SK-N-SH (cell line): Measurements from ENCODE around the gene MME. TPM values are rescaled to one million over a fixed set of nuclear protein-coding genes. Genes with fewer than 3 reads are reported as not detected.

Experiments used
- CTCF ChIA-PET: fragments of 300-600, 350-600 bp; formaldehyde crosslinking; extraction: SDS; loops from one replicate; lab custom pipeline; 2021; lab: Yijun Ruan, JAX
- POLR2A ChIA-PET: fragments of 350-600 bp; sonication (Branson Sonifier 250); formaldehyde crosslinking; extraction: SDS; loops from one replicate; lab custom pipeline; 2020; ENCODE audit warnings: antibody characterized with exemption, inconsistent platforms; lab: Yijun Ruan, JAX
- DNase-seq: peaks from one replicate; pipeline ENCODE4 v3.0.0; 2012
- H2AFZ ChIP-seq: fragments of 200-600 bp; sonication (generic); 2 replicates; pipeline ENCODE4 v1.8.1; 2016; ENCODE audit warnings: antibody characterized with exemption, mild to moderate bottlenecking, low read depth
- H3F3A ChIP-seq: fragments of 200-600 bp; sonication (generic); replicated peaks from 2 replicates; pipeline ENCODE3; 2016; ENCODE audit warnings: antibody characterized with exemption, mild to moderate bottlenecking; ENCODE audit not compliant: insufficient read depth
- H3K27ac ChIP-seq, 2 experiments: fragments of 200-500 bp in 1 of 2; fragments of 200-600 bp in 1 of 2; sonication (Bioruptor generic) in 1 of 2; sonication (generic), shearing (Covaris generic) in 1 of 2; 2 replicates each; pipeline versions ENCODE4 v1.5.1 to v1.6.1; 2014 to 2016; ENCODE audit warnings: low read depth in 2 of 2, inconsistent platforms in 1 of 2, low read length in 1 of 2, mild to moderate bottlenecking in 1 of 2, mixed read lengths in 1 of 2
- H3K27me3 ChIP-seq: fragments of 200-600 bp; sonication (generic), shearing (Covaris generic); 2 replicates; pipeline ENCODE4 v1.6.1; 2016; ENCODE audit warnings: mixed run types; ENCODE audit not compliant: insufficient read depth
- H3K36me3 ChIP-seq, 2 experiments: fragments of 200-500 bp in 1 of 2; fragments of 200-600 bp in 1 of 2; sonication (Bioruptor generic) in 1 of 2; sonication (generic) in 1 of 2; replicated peaks in 1 of 2; 2 replicates each; pipeline versions ENCODE3 to v1.5.1; 2014 to 2016; ENCODE audit warnings: low read length in 1 of 2, mild to moderate bottlenecking in 1 of 2; ENCODE audit not compliant: insufficient read depth in 2 of 2, control insufficient read depth in 1 of 2
- H3K4me1 ChIP-seq, 2 experiments: fragments of 200-500 bp in 1 of 2; fragments of 200-600 bp in 1 of 2; sonication (Bioruptor generic) in 1 of 2; sonication (generic), shearing (Covaris generic) in 1 of 2; 2 replicates each; pipeline versions ENCODE4 v1.5.1 to v1.6.1; 2014 to 2016; ENCODE audit warnings: low read depth in 1 of 2, low read length in 1 of 2, mixed run types in 1 of 2; ENCODE audit not compliant: insufficient read depth in 2 of 2, control insufficient read depth in 1 of 2
- H3K4me2 ChIP-seq: fragments of 200-600 bp; sonication (generic), shearing (Covaris generic); 2 replicates; pipeline ENCODE4 v1.6.1; 2017; ENCODE audit warnings: mixed run types
- H3K4me3 ChIP-seq, 2 experiments: fragments of 200-500 bp in 1 of 2; fragments of 200-600 bp in 1 of 2; sonication (Bioruptor generic) in 1 of 2; sonication (generic), shearing (Covaris generic) in 1 of 2; 2 replicates each; pipeline versions ENCODE4 v1.5.1 to v1.8.1; 2014 to 2016; ENCODE audit warnings: low read depth in 2 of 2, inconsistent platforms in 1 of 2, low read length in 1 of 2, mild to moderate bottlenecking in 1 of 2, mixed read lengths in 1 of 2, moderate library complexity in 1 of 2
- H3K79me2 ChIP-seq: fragments of 200-600 bp; sonication (generic); 2 replicates; pipeline ENCODE4 v1.8.1; 2017; ENCODE audit warnings: mild to moderate bottlenecking; ENCODE audit not compliant: insufficient read depth
- H3K9ac ChIP-seq: fragments of 200-600 bp; sonication (generic); 2 replicates; pipeline ENCODE4 v1.6.1; 2017; ENCODE audit warnings: mixed run types
- H3K9me2 ChIP-seq: fragments of 200-600 bp; sonication (generic); 2 replicates; pipeline ENCODE4 v1.6.1; 2017; ENCODE audit warnings: mixed run types
- H3K9me3 ChIP-seq: fragments of 200-600 bp; sonication (generic); 2 replicates; pipeline ENCODE4 v1.6.1; 2017; ENCODE audit warnings: mixed run types, mild to moderate bottlenecking, moderate library complexity
- H4K20me1 ChIP-seq: fragments of 200-600 bp; sonication (generic); 2 replicates; pipeline ENCODE4 v1.6.1; 2017; ENCODE audit warnings: mild to moderate bottlenecking, mixed run types; ENCODE audit not compliant: insufficient read depth
- MEF2A ChIP-seq: IDR thresholded peaks from 2 replicates; pipeline ENCODE4 v1.4.0; 2012; ENCODE audit warnings: low read depth, borderline replicate concordance
- POLR2AphosphoS5 ChIP-seq: IDR thresholded peaks from 2 replicates; pipeline ENCODE4 v1.6.1; 2012; ENCODE audit warnings: low read depth, low read length
- RAD21 ChIP-seq: IDR thresholded peaks from 2 replicates; pipeline ENCODE4 v1.6.1; 2012; ENCODE audit warnings: mild to moderate bottlenecking, low read length
- SMC3 ChIP-seq: IDR thresholded peaks from 2 replicates; pipeline ENCODE4 v1.6.1; 2012; ENCODE audit warnings: low read depth, low read length, improper control_type of control experiment
- TEAD4 ChIP-seq: IDR thresholded peaks from 2 replicates; pipeline ENCODE4 v1.4.0; 2012; ENCODE audit warnings: mild to moderate bottlenecking, borderline replicate concordance; ENCODE audit not compliant: insufficient read depth
- YY1 ChIP-seq: IDR thresholded peaks from 2 replicates; pipeline ENCODE4 v1.4.0; 2012; ENCODE audit warnings: low read depth, mild to moderate bottlenecking
- WGBS: methylation state at CpG from one replicate; pipeline ENCODE4 v1.1.6; 2017; ENCODE audit warnings: low lambda C conversion rate; 5-methylcytosine and 5-hydroxymethylcytosine counted together
- polyA plus RNA-seq, 3 experiments: library from polyadenylated mRNA; depleted of rRNA; stranded (reverse); fragments of >200 nt; gene quantifications; 2 replicates each; pipeline ENCODE4 v1.2.3, GENCODE V29; 2012
- TF ChIP-seq, protein P1 (sequence below): IDR thresholded peaks from 2 replicates; pipeline ENCODE4 v1.6.1; 2012; ENCODE audit warnings: mild to moderate bottlenecking, low read depth, low read length, moderate library complexity
- TF ChIP-seq, protein P2 (sequence below): IDR thresholded peaks from 2 replicates; pipeline ENCODE4 v1.4.0; 2012; ENCODE audit warnings: low read depth, borderline replicate concordance

Gene MME
- polyA plus RNA-seq, 1 of the 3 experiments (the other 2 are of a cell fraction) = 167 TPM

DNA sequence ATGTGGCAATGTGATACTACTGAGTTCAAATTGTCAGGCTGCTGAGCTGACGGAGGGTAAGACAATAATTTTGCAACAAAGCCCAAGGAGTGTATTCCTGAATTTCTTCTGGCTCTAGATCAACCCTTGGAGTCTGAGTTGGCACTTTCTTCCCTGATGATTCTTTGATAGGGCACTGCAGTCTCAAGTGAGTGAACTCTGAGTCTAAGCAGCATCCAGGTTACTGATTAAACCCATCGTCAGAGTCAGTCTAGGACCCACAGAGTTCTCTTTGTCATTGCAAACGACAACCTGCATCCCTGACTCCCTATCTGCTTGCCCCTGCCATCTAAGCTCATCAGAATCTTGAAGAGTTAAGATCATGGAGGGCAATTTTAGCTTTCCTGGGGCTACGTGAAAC is 58.6 kb downstream of the MME start:
- H3K4me1 ChIP-seq = no peaks in the 10 kb centered on the region
- no peak overlapping the region for H3K27ac ChIP-seq
- ChIA-PET POLR2A (no interaction called here), CTCF (no interaction called here)
- no peaks in the 10 kb centered on the region for H3K9me3 ChIP-seq
- no peak overlapping the region for H3K4me2 ChIP-seq
- H3K9me2 ChIP-seq = no peaks in the 10 kb centered on the region
- H3K79me2 ChIP-seq = no peaks in the 10 kb centered on the region
- H4K20me1 ChIP-seq = no peaks in the 10 kb centered on the region
- TF ChIP-seq MEF2A (no peak), YY1 (no peak), SMC3 (no peak)
- TF ChIP-seq, protein P1, sequence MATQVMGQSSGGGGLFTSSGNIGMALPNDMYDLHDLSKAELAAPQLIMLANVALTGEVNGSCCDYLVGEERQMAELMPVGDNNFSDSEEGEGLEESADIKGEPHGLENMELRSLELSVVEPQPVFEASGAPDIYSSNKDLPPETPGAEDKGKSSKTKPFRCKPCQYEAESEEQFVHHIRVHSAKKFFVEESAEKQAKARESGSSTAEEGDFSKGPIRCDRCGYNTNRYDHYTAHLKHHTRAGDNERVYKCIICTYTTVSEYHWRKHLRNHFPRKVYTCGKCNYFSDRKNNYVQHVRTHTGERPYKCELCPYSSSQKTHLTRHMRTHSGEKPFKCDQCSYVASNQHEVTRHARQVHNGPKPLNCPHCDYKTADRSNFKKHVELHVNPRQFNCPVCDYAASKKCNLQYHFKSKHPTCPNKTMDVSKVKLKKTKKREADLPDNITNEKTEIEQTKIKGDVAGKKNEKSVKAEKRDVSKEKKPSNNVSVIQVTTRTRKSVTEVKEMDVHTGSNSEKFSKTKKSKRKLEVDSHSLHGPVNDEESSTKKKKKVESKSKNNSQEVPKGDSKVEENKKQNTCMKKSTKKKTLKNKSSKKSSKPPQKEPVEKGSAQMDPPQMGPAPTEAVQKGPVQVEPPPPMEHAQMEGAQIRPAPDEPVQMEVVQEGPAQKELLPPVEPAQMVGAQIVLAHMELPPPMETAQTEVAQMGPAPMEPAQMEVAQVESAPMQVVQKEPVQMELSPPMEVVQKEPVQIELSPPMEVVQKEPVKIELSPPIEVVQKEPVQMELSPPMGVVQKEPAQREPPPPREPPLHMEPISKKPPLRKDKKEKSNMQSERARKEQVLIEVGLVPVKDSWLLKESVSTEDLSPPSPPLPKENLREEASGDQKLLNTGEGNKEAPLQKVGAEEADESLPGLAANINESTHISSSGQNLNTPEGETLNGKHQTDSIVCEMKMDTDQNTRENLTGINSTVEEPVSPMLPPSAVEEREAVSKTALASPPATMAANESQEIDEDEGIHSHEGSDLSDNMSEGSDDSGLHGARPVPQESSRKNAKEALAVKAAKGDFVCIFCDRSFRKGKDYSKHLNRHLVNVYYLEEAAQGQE = no peak
- TF ChIP-seq, protein P2, sequence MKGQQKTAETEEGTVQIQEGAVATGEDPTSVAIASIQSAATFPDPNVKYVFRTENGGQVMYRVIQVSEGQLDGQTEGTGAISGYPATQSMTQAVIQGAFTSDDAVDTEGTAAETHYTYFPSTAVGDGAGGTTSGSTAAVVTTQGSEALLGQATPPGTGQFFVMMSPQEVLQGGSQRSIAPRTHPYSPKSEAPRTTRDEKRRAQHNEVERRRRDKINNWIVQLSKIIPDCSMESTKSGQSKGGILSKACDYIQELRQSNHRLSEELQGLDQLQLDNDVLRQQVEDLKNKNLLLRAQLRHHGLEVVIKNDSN = no peak
- DNase-seq = no peak
- H3F3A ChIP-seq = no peaks in the 10 kb centered on the region
- no peak overlapping the region for H2AFZ ChIP-seq
- H3K9ac ChIP-seq = no peak overlapping the region
- H3K36me3 ChIP-seq = peaks cover 6 to 48% of the 10 kb centered on the region in 2 experiments
- H3K4me3 ChIP-seq = no peak overlapping the region
- H3K27me3 ChIP-seq = no peaks in the 10 kb centered on the region
- 56% methylated on average over 4 of the region's 4 CpGs for WGBS

DNA sequence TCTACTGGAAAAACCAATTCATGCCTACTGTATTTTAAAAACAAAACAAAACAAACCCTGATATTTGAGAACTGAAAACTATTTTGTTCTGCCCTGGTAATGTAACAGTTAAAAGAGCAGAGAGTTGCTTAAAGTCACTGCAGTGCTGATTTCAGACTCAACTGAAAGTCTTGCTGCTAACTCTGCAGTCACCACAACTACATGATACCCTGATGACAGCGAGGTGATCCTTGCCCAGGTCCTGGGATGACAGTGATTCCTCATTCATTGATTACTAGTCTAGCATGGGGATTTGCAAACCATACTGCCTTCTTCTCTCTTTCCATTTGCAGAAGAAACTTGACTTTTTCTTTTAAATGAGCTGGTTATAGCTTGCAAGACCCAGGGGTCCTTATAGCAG is 67.5 kb downstream of the MME start:
- Histone ChIP-seq H3K27me3 (no peaks in the 10 kb centered on the region), H3K4me2 (no peak overlapping the region), H3K79me2 (no peaks in the 10 kb centered on the region), H3K4me3 (no peak overlapping the region), H3K36me3 (peaks cover 13 to 88% of the 10 kb centered on the region in 2 experiments), H3K9me3 (no peaks in the 10 kb centered on the region), H3K9ac (no peak overlapping the region), H3F3A (no peaks in the 10 kb centered on the region), H3K4me1 (no peaks in the 10 kb centered on the region), H3K27ac (no peak overlapping the region), H3K9me2 (no peaks in the 10 kb centered on the region), H2AFZ (no peak overlapping the region), H4K20me1 (no peaks in the 10 kb centered on the region)
- no peak for DNase-seq
- TF ChIP-seq TEAD4 (no peak), POLR2AphosphoS5 (0 out of 2 replicates have a peak, but pooled peaks have one; percentile 6), RAD21 (no peak)
- WGBS = 29% methylated on average over 1 of the region's 1 CpG
- ChIA-PET POLR2A (no interaction called here), CTCF (no interaction called here)
